BJ (cell line): ENCODE data around the gene R3HDM2. TPM values are rescaled to one million over a fixed set of nuclear protein-coding genes. Genes with fewer than 3 reads are reported as not detected.

ENCODE experiments used
- CTCF ChIA-PET: fragments of 350-600 bp; formaldehyde crosslinking; extraction: SDS; loops from one replicate; lab custom pipeline; 2021; ENCODE audit warnings: antibody characterized with exemption, inconsistent platforms; lab: Yijun Ruan, JAX
- POLR2A ChIA-PET: fragments of 300-600 bp; sonication (Branson Sonifier 250); formaldehyde crosslinking; extraction: SDS; loops from one replicate; lab custom pipeline; 2021; ENCODE audit warnings: antibody characterized with exemption; lab: Charles Lee
- DNase-seq: peaks from one replicate; pipeline ENCODE4 v3.0.0-alpha.2; 2011; ENCODE audit warnings: low read depth
- H3K27me3 ChIP-seq: 2 replicates; pipeline ENCODE4 v1.6.0; 2011; ENCODE audit warnings: low read length; ENCODE audit not compliant: control insufficient read depth, insufficient read depth
- H3K36me3 ChIP-seq: 2 replicates; pipeline ENCODE4 v1.5.1; 2011; ENCODE audit warnings: low read length; ENCODE audit not compliant: control insufficient read depth, insufficient read depth
- H3K4me3 ChIP-seq: 2 replicates; pipeline ENCODE4 v1.5.1; 2011; ENCODE audit warnings: low read depth, mild to moderate bottlenecking, control low read depth, low read length
- polyA plus RNA-seq: library from polyadenylated mRNA; depleted of rRNA; stranded (reverse); fragments of >200 nt; gene quantifications from 2 replicates; pipeline ENCODE4 v1.2.3, GENCODE V29; 2011
- TF ChIP-seq, protein P1 (sequence below): IDR thresholded peaks from 2 replicates; pipeline ENCODE4 v1.5.1; 2011; ENCODE audit warnings: low read depth, mild to moderate bottlenecking, control low read depth, inconsistent platforms, low read length, moderate library complexity; ENCODE audit not compliant: insufficient read depth

Gene R3HDM2
- polyA plus RNA-seq, 1 experiment = 27.4 TPM

DNA sequence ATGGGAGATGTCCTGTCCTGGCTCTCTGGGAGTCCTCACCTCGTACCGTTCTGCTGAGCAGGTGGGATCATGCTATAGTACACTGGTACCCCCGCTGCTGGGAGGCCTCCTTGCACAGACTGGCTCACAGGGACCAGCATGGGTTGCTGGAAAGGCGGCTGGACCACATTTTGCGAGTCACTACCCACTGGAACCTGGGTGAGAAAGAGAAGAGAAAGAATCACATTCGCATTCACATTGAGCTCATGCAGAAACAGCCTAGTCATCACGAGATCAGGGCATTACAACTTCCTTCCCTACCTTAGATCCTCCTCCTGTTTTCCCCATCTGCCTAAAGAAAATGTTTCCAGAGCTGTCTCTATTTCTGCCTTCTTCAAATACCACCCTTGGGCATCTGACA is 162.6 kb downstream of the R3HDM2 start:
- TF ChIP-seq, protein P1, sequence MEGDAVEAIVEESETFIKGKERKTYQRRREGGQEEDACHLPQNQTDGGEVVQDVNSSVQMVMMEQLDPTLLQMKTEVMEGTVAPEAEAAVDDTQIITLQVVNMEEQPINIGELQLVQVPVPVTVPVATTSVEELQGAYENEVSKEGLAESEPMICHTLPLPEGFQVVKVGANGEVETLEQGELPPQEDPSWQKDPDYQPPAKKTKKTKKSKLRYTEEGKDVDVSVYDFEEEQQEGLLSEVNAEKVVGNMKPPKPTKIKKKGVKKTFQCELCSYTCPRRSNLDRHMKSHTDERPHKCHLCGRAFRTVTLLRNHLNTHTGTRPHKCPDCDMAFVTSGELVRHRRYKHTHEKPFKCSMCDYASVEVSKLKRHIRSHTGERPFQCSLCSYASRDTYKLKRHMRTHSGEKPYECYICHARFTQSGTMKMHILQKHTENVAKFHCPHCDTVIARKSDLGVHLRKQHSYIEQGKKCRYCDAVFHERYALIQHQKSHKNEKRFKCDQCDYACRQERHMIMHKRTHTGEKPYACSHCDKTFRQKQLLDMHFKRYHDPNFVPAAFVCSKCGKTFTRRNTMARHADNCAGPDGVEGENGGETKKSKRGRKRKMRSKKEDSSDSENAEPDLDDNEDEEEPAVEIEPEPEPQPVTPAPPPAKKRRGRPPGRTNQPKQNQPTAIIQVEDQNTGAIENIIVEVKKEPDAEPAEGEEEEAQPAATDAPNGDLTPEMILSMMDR = no peak
- POLR2A ChIA-PET = no interaction called here
- H3K27me3 ChIP-seq = no peaks in the 10 kb centered on the region

DNA sequence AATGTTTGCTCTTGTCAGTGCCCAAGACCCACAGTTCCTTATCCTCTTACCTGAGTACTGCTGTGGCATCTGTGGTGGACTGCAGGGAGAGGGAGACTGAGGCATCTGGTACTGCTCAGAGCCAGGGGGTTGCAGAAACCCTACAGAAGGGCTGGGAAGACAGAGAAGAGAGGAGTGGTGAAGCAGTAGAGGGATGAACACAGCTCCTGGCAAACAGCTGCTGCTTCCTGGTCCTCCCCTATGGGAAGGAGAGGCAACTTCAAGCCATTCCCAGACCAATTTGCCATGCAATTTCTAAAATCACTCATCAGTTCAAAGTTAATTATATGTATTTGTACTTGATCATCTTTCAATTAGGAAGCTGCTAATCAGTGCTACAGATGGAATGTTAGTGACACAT is 164.2 kb downstream of the R3HDM2 start:
- DNase-seq = no peak
- H3K27me3 ChIP-seq = no peaks in the 10 kb centered on the region
- POLR2A ChIA-PET = no interaction called here
- TF ChIP-seq, protein P1 = no peak
- H3K4me3 ChIP-seq = no peak overlapping the region
- CTCF ChIA-PET = interaction anchor here (0.8 to 9.7 kb wide), 3 partner anchors 9 to 187 kb away, joined by 3 to 142 read pairs (median 5); partner anchors contain the start of gene INHBE
- peaks cover 18% of the 10 kb centered on the region for H3K36me3 ChIP-seq

More for the DNA sequence above, 162.6 kb downstream of the R3HDM2 start:
- Histone ChIP-seq H3K4me3 (no peak overlapping the region), H3K36me3 (peaks cover 15% of the 10 kb centered on the region)
- no peak for DNase-seq
- CTCF ChIA-PET = no interaction called here

DNA sequence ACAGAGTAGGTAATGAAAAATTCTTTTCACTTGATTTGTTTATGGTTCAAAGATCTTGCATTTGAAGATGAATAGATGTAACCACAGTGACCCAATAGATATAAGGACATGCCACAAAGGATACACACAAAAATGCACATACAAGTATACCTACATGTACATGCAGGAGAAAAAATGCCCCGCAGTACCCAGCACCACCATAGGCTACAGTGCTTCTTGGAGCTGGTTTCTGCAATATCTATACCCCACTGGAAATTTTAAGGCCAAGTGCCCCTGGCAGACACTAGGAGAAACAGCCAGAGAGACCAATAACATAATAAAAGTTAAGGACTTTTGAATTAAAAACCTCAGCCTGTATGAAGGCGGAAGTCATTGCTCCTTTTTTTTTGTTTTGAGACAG is 167.7 kb downstream of the R3HDM2 start:
- TF ChIP-seq, protein P1 = no peak
- DNase-seq = no peak

DNA sequence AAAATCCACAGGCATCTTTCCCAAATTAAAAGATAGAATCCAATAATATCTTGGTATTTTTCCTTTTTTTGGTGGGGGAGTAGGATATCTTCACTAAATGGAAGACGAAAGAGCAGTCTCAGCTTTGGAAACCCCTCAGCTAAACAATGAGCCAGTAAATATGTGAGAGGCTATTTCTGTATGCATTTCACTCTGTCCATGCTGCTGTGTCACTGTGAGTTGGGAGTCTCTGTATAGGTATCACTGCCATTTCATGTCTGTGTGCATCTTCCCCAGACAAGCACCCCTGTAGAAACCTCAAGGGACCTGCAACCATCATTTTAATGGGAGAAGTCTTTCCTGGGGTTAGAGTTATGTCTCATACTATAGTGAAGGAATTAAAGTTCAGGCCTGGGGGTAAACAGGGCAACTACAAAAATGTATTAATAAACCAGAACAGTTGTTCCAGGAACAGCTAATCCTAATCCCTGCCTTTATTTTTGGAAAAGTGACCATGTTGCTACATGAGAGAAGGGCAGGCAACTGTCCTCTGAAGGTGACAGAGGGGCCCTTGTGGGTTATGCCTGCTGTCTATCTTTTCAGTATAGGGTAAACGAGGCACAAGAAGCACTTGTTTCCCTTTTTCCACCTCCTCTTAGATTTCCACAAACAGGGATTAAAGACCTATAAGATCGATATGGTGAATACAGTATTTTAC is 168.6 kb downstream of the R3HDM2 start:
- ChIA-PET CTCF (interaction anchor here (1.2 to 9.7 kb wide), 6 partner anchors 10 to 196 kb away, joined by 3 to 142 read pairs (median 8); partner anchors contain the start of genes INHBE and STAC3), POLR2A (interaction anchor here (0.7 kb wide), 1 partner anchor 285 kb away, joined by 9 read pairs; no protein-coding TSS in a partner anchor)
- no peak for DNase-seq
- no peaks in the 10 kb centered on the region for H3K27me3 ChIP-seq
- H3K4me3 ChIP-seq = no peak overlapping the region
- H3K36me3 ChIP-seq = peaks cover 23% of the 10 kb centered on the region
- TF ChIP-seq, protein P1 = no peak

More for the DNA sequence above, 167.7 kb downstream of the R3HDM2 start:
- Histone ChIP-seq H3K27me3 (no peaks in the 10 kb centered on the region), H3K4me3 (no peak overlapping the region), H3K36me3 (peaks cover 21% of the 10 kb centered on the region)
- ChIA-PET CTCF (interaction anchor here (0.6 to 9.7 kb wide), 8 partner anchors 10 to 203 kb away, joined by 3 to 142 read pairs (median 6); partner anchors contain the start of genes INHBE and STAC3), POLR2A (no interaction called here)

DNA sequence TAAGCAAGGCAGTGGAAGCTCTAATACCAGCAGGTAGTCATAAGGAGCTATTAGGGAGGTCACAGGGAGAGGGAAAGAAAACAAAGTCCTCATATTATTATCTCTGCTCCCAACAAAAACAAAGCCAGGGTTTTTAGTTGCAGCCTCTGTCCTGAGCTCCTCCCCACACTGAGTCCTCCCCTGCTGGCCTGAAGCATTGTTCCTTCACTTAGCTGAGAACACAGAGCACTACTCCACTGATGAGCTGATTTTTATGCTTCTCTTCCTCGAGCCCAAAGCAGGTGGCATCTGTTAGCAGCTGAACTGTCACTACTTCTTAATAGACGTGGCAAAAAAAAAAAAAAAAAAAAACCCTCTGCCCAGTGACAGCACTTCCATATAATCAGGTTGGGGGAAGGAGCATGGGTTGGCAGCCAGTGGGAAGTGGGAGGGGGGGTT is 169.4 kb downstream of the R3HDM2 start:
- DNase-seq = no peak
- Histone ChIP-seq H3K27me3 (no peaks in the 10 kb centered on the region), H3K4me3 (no peak overlapping the region), H3K36me3 (peaks cover 17% of the 10 kb centered on the region)
- POLR2A ChIA-PET = interaction anchor here (0.7 kb wide), 1 partner anchor 286 kb away, joined by 9 read pairs; no protein-coding TSS in a partner anchor
- CTCF ChIA-PET = interaction anchor here (0.6 to 9.7 kb wide), 10 partner anchors 10 to 202 kb away, joined by 3 to 142 read pairs (median 6); partner anchors contain the start of genes GLI1, INHBE and STAC3
- TF ChIP-seq, protein P1 = no peak
